ENCODE results near the gene SLC17A8. TPM values are rescaled to one million over a fixed set of nuclear protein-coding genes. Genes with fewer than 3 reads are reported as not detected.
A peak's percentile ranks its signal among the peaks of the same experiment; 100 is the strongest.

Gene SLC17A8
- total RNA-seq, 1 experiment from 2014 or later = not detected

- ChIA-PET POLR2A (no interaction called here), CTCF (no interaction called here)
- no peaks in the 10 kb centered on the region for H3K4me1 Mint-ChIP-seq (ENCODE audit: low read depth, unreplicated experiment)
- no peak overlapping the region for H3K4me3 Mint-ChIP-seq (ENCODE audit: unreplicated experiment)
- intact Hi-C loops (cut with micrococcal nuclease; ENCODE audit: unreplicated experiment) = loop anchor here (1.0 to 10.0 kb wide), 4 partner anchors 44 to 162 kb away; no protein-coding TSS in a partner anchor
- peak; percentile 31 to 47 for TF ChIP-seq CTCF (IDR thresholded peaks at IDR 0.05; ENCODE audit: insufficient read depth in 1 of 2, low read depth in 1 of 2, low read length in 1 of 2, severe bottlenecking in 1 of 2, unreplicated experiment in 1 of 2)
- Histone ChIP-seq H3K4me3 (ENCODE audit: low read depth, low read length) (no peak overlapping the region), H3K27me3 (replicated peaks; ENCODE audit: control insufficient read depth, insufficient read depth, low read length) (no peaks in the 10 kb centered on the region), H3K9me3 (no peaks in the 10 kb centered on the region), H3K36me3 (ENCODE audit: control insufficient read depth, insufficient read depth, low read length) (no peaks in the 10 kb centered on the region), H3K4me1 (no peaks in the 10 kb centered on the region)
- peaks cover 5% of the 10 kb centered on the region for H3K27me3 Mint-ChIP-seq (ENCODE audit: insufficient read depth, unreplicated experiment)
- no peak overlapping the region for H3K27ac Mint-ChIP-seq (ENCODE audit: unreplicated experiment)
- peak in 1 of 2 experiments; percentile 30 for DNase-seq
- no peaks in the 10 kb centered on the region for H3K9me3 Mint-ChIP-seq (ENCODE audit: unreplicated experiment)
- BruUV-seq (replicated peaks) = no TSS peak
- H3K36me3 Mint-ChIP-seq (ENCODE audit: insufficient read depth, unreplicated experiment) = no peaks in the 10 kb centered on the region
Measured at GRCh38 chr12:100391856-100392255, 35.0 kb downstream of the SLC17A8 start.

- Histone ChIP-seq H3K36me3 (ENCODE audit: control insufficient read depth, insufficient read depth, low read length) (no peaks in the 10 kb centered on the region), H3K4me1 (no peaks in the 10 kb centered on the region), H3K4me3 (ENCODE audit: low read depth, low read length) (no peak overlapping the region), H3K9me3 (no peaks in the 10 kb centered on the region), H3K27me3 (replicated peaks; ENCODE audit: control insufficient read depth, insufficient read depth, low read length) (no peaks in the 10 kb centered on the region)
- intact Hi-C loops (cut with micrococcal nuclease; ENCODE audit: unreplicated experiment) = loop anchor here (5.0 to 10.0 kb wide), 2 partner anchors 69 to 158 kb away; no protein-coding TSS in a partner anchor
- no peak for TF ChIP-seq CTCF (IDR thresholded peaks at IDR 0.05; ENCODE audit: insufficient read depth in 1 of 2, low read depth in 1 of 2, low read length in 1 of 2, severe bottlenecking in 1 of 2, unreplicated experiment in 1 of 2)
- Mint-ChIP-seq H3K36me3 (ENCODE audit: insufficient read depth, unreplicated experiment) (no peaks in the 10 kb centered on the region), H3K4me1 (ENCODE audit: low read depth, unreplicated experiment) (no peaks in the 10 kb centered on the region), H3K9me3 (ENCODE audit: unreplicated experiment) (no peaks in the 10 kb centered on the region), H3K27ac (ENCODE audit: unreplicated experiment) (no peak overlapping the region), H3K4me3 (ENCODE audit: unreplicated experiment) (no peak overlapping the region), H3K27me3 (ENCODE audit: insufficient read depth, unreplicated experiment) (peaks cover under 1% of the 10 kb centered on the region)
- no TSS peak for BruUV-seq (replicated peaks)
- ChIA-PET POLR2A (no interaction called here), CTCF (interaction anchor here (0.6 kb wide), 1 partner anchor 12 kb away, joined by 3 read pairs; no protein-coding TSS in a partner anchor)
- no peak for DNase-seq
Measured at GRCh38 chr12:100393200-100393599, 36.3 kb downstream of the SLC17A8 start.

GRCh38 chr12:100395811-100396210 is 38.9 kb downstream of the SLC17A8 start:
- Mint-ChIP-seq H3K9me3 (ENCODE audit: unreplicated experiment) (no peaks in the 10 kb centered on the region), H3K27me3 (ENCODE audit: insufficient read depth, unreplicated experiment) (no peaks in the 10 kb centered on the region), H3K4me3 (ENCODE audit: unreplicated experiment) (no peak overlapping the region), H3K27ac (ENCODE audit: unreplicated experiment) (no peak overlapping the region), H3K36me3 (ENCODE audit: insufficient read depth, unreplicated experiment) (no peaks in the 10 kb centered on the region), H3K4me1 (ENCODE audit: low read depth, unreplicated experiment) (no peaks in the 10 kb centered on the region)
- H3K36me3 ChIP-seq (ENCODE audit: control insufficient read depth, insufficient read depth, low read length) = no peaks in the 10 kb centered on the region
- BruUV-seq (replicated peaks) = no TSS peak
- no peak for TF ChIP-seq CTCF (IDR thresholded peaks at IDR 0.05; ENCODE audit: insufficient read depth in 1 of 2, low read depth in 1 of 2, low read length in 1 of 2, severe bottlenecking in 1 of 2, unreplicated experiment in 1 of 2)
- CTCF ChIA-PET = no interaction called here
- POLR2A ChIA-PET = no interaction called here
- no peak for DNase-seq
- no peak overlapping the region for H3K4me3 ChIP-seq (ENCODE audit: low read depth, low read length)
- no peaks in the 10 kb centered on the region for H3K27me3 ChIP-seq (replicated peaks; ENCODE audit: control insufficient read depth, insufficient read depth, low read length)
- intact Hi-C loops (cut with micrococcal nuclease; ENCODE audit: unreplicated experiment) = loop anchor here (10.0 kb wide), 1 partner anchor 161 kb away; no protein-coding TSS in a partner anchor
- H3K4me1 ChIP-seq = no peaks in the 10 kb centered on the region
- H3K9me3 ChIP-seq = no peaks in the 10 kb centered on the region
